ENCODE results near the gene TRPV4. TPM values are rescaled to one million over a fixed set of nuclear protein-coding genes. Genes with fewer than 3 reads are reported as not detected.

The TRPV4 gene
- total RNA-seq, 1 donor from 2014 or later, result 0.33 TPM

DNA sequence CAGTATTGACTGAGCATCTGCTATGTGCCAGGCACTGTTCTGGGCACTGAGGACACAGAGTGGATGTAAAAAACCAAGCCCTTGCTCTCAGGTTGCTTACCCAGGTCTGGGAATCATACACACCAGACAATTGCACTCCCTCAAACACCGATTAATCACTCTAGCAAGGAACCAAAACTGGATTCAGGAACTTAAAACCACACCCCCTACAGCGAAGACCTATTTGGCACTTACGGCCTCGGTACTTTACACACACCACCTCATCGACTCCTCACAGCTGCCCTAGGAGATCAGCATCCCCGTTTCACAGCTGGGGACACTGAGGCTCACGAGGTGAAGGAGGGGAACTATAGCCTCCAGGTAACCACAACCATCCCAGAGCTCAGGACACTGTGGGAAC, 45.6 kb upstream of the TRPV4 start:
- no peak for DNase-seq
- Histone ChIP-seq H3K4me1 (peaks cover 38% of the 10 kb centered on the region), H3K4me3 (peak overlapping the region; percentile 93), H3K27me3 (ENCODE audit: low read depth) (no peaks in the 10 kb centered on the region), H3K36me3 (no peaks in the 10 kb centered on the region), H3K27ac (replicated peaks) (no peak overlapping the region), H3K9me3 (replicated peaks) (no peaks in the 10 kb centered on the region)
- intact Hi-C loops (cut with micrococcal nuclease), result no loop called here
- TF ChIP-seq, protein P1, sequence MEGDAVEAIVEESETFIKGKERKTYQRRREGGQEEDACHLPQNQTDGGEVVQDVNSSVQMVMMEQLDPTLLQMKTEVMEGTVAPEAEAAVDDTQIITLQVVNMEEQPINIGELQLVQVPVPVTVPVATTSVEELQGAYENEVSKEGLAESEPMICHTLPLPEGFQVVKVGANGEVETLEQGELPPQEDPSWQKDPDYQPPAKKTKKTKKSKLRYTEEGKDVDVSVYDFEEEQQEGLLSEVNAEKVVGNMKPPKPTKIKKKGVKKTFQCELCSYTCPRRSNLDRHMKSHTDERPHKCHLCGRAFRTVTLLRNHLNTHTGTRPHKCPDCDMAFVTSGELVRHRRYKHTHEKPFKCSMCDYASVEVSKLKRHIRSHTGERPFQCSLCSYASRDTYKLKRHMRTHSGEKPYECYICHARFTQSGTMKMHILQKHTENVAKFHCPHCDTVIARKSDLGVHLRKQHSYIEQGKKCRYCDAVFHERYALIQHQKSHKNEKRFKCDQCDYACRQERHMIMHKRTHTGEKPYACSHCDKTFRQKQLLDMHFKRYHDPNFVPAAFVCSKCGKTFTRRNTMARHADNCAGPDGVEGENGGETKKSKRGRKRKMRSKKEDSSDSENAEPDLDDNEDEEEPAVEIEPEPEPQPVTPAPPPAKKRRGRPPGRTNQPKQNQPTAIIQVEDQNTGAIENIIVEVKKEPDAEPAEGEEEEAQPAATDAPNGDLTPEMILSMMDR (IDR thresholded peaks at IDR 0.05; ENCODE audit: borderline replicate concordance), result no peak

DNA sequence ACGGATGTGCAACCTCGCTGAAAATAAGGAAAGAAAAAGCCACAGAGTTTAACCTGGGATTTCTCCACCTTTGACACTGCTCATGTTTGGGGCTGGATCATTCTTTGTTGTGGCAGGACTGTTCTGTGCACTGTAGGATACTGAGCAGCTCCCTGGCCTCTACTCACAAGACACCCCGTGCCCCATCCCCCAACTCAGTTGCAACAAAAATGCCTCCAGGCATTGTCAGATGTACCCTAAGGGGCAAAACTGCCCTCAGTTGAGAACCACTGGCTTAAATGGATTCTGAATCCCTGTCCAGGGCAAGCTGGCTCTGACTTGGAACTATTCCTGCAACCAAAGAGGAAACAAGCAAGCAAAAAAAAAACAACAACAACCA, 45.0 kb upstream of the TRPV4 start:
- no peak for DNase-seq
- Histone ChIP-seq H3K4me3 (no peak overlapping the region), H3K36me3 (no peaks in the 10 kb centered on the region), H3K27ac (replicated peaks) (no peak overlapping the region), H3K27me3 (ENCODE audit: low read depth) (no peaks in the 10 kb centered on the region), H3K9me3 (replicated peaks) (no peaks in the 10 kb centered on the region), H3K4me1 (peaks cover 38% of the 10 kb centered on the region)
- TF ChIP-seq, protein P1 (IDR thresholded peaks at IDR 0.05; ENCODE audit: borderline replicate concordance), result no peak
- intact Hi-C loops (cut with micrococcal nuclease), result no loop called here

DNA sequence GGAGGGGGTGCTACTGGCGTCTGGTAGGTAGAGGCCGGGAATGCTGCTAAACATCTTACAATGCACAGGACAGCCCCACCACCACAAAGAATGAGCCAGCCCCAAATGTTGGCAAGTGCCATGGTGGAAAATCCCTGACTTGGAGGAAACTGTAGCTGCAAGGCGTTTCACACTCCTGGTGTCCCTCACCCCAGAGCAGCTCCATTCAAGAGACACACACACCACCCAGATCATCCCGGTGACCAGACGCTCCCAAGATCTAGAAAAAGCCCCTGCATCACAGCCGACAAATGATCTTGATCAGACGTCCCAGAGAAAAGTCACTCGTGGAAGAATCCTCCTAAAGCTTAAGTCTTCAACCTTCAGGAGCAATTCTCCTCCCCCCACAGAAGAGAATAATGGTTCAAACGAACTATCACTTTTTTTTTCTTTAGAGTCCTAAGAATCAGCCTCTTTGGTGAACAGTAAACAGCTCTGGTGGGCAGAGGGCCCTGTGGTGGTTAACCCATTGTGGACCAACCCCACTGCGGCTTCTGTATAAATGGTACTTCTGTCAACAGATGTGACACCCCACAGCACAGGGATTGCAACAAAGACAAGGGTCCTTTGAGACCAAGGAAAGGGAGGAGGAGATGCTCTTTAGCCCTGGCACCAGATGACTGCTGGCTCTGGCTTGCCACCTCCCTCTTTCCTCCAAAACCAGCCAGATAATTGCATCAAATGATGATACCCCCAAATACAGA, 44.5 kb upstream of the TRPV4 start:
- TF ChIP-seq, protein P1 (IDR thresholded peaks at IDR 0.05; ENCODE audit: borderline replicate concordance), result no peak
- H3K4me3 ChIP-seq, result no peak overlapping the region
- no peaks in the 10 kb centered on the region for H3K27me3 ChIP-seq (ENCODE audit: low read depth)
- H3K36me3 ChIP-seq, result no peaks in the 10 kb centered on the region
- no peak for DNase-seq
- peaks cover 38% of the 10 kb centered on the region for H3K4me1 ChIP-seq
- intact Hi-C loops (cut with micrococcal nuclease), result no loop called here
- H3K27ac ChIP-seq (replicated peaks), result no peak overlapping the region
- H3K9me3 ChIP-seq (replicated peaks), result no peaks in the 10 kb centered on the region

DNA sequence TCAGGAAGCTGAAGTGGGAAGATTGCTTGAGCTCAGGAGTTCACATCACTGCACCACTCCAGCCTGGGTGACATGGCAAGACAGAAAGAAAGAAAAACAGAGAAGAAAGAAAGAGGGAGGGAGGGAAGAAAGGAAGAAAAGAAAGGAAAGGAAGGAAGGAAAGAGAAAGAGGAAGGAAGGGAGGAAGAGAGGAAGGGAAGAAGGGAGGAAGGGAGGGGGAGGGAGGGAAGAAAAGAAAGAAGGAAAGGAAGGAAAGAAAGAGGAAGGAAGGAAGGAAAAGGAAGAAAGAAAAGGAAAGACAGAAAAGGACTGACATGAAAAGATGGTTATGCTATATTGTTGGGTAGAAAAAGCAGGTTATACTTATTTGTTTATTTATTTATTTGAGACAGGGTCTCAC, 43.2 kb upstream of the TRPV4 start:
- Histone ChIP-seq H3K9me3 (replicated peaks) (no peaks in the 10 kb centered on the region), H3K4me1 (peaks cover 48% of the 10 kb centered on the region), H3K27me3 (ENCODE audit: low read depth) (no peaks in the 10 kb centered on the region), H3K4me3 (no peak overlapping the region), H3K36me3 (peaks cover 5% of the 10 kb centered on the region), H3K27ac (replicated peaks) (no peak overlapping the region)
- DNase-seq, result no peak
- intact Hi-C loops (cut with micrococcal nuclease), result no loop called here
- TF ChIP-seq, protein P1 (IDR thresholded peaks at IDR 0.05; ENCODE audit: borderline replicate concordance), result no peak

DNA sequence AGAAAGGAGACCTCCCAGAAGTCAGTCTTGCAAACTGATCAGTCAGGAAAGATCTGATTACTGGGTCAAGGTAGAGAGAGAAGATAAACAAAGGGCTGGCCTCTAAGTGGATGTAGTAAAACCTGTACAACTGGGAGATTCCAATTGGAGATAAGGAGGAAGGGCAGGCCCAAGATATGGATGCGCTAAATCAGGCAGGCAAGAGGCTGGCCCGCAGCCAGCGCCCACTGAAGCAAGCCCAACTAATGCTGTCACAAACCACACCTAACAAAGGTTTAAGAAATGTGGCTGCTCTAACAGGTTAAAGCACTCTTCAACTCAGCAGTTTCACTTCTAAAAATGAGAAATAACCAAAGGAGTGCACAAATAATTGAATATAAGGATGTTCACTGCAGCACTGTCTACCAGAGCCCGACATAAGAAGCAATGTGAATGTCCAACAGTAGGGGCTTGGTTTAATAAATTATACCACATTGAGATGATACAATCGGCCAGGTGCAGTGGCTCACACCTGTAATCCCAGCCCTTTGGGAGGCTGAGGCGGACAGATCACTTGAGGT, 42.5 kb upstream of the TRPV4 start:
- no peak for DNase-seq
- Histone ChIP-seq H3K4me3 (no peak overlapping the region), H3K36me3 (peaks cover 5% of the 10 kb centered on the region), H3K4me1 (peaks cover 44% of the 10 kb centered on the region), H3K27me3 (ENCODE audit: low read depth) (no peaks in the 10 kb centered on the region), H3K9me3 (replicated peaks) (no peaks in the 10 kb centered on the region), H3K27ac (replicated peaks) (no peak overlapping the region)
- intact Hi-C loops (cut with micrococcal nuclease), result no loop called here
- TF ChIP-seq, protein P1 (IDR thresholded peaks at IDR 0.05; ENCODE audit: borderline replicate concordance), result no peak
